Gastroesophageal sphincter (tissue), 4 donors: Measurements from ENCODE around the gene EPHX1. TPM values are rescaled to one million over a fixed set of nuclear protein-coding genes. Genes with fewer than 3 reads are reported as not detected.
"Not testable (repeated sequence)": the region's sequence is repeated elsewhere in the genome, so short reads cannot be mapped to it uniquely, and the experiment has no call there.

Experiments used
- ATAC-seq: fragments of 150-250 bp; one replicate; pipeline ENCODE4 v1.9.1; 2016; ENCODE audit warnings: mild to moderate bottlenecking, moderate library complexity
- H3K27ac ChIP-seq, 4 donors: fragments of 200-600 bp; sonication (generic) in 3 of 4; 1 replicate in 3 of 4; 2 replicates in 1 of 4; pipeline ENCODE4 v1.5.1; 2016 to 2019
- H3K27me3 ChIP-seq: fragments of 200-600 bp; sonication (generic); one replicate; pipeline ENCODE4 v1.5.1; 2019
- H3K36me3 ChIP-seq, 2 donors: fragments of 200-600 bp; sonication (generic); one replicate each; pipeline ENCODE4 v1.5.1; 2019; ENCODE audit warnings: control low read depth in 1 of 2
- H3K4me1 ChIP-seq, 3 donors: fragments of 200-600 bp; sonication (generic); 1 replicate in 2 of 3; 2 replicates in 1 of 3; pipeline ENCODE4 v1.5.1; 2016 to 2019; ENCODE audit warnings: control low read depth in 2 of 3
- H3K4me3 ChIP-seq, 2 donors: fragments of 200-600 bp; sonication (generic); one replicate each; pipeline ENCODE4 v1.5.1; 2019; ENCODE audit warnings: mild to moderate bottlenecking in 1 of 2, moderate library complexity in 1 of 2
- H3K9me3 ChIP-seq, 3 donors: fragments of 200-600 bp; sonication (generic); one replicate each; pipeline ENCODE4 v1.5.1; 2017 to 2019; ENCODE audit warnings: control low read depth in 2 of 3
- EP300 ChIP-seq: sonication (generic); formaldehyde crosslinking; IDR thresholded peaks from one replicate; pipeline ENCODE4 v1.6.1; 2017; ENCODE audit warnings: antibody characterized with exemption, mild to moderate bottlenecking
- POLR2A ChIP-seq, 2 donors: fragments of 450-650 bp; IDR thresholded peaks; one replicate each; pipeline ENCODE4 v1.6.1; 2017; ENCODE audit warnings: antibody characterized with exemption in 2 of 2, mild to moderate bottlenecking in 2 of 2, moderate library complexity in 1 of 2
- POLR2AphosphoS5 ChIP-seq: sonication (generic); formaldehyde crosslinking; IDR thresholded peaks from one replicate; pipeline ENCODE4 v1.6.1; 2017; ENCODE audit warnings: antibody characterized with exemption
- WGBS, 2 donors: methylation state at CpG; one replicate each; pipeline ENCODE4 v1.1.5; 2018; ENCODE audit warnings: low coverage in 1 of 2; 5-methylcytosine and 5-hydroxymethylcytosine counted together
- total RNA-seq, 4 donors: library from RNA; depleted of rRNA; stranded (reverse); fragments of >200 nt; gene quantifications; one replicate each; pipeline ENCODE4 v1.1.0, GENCODE V29; 2016
- TF ChIP-seq, protein P1 (sequence below), 4 experiments: fragments of 200-600 bp in 2 of 4; fragments of 450-650 bp in 2 of 4; sonication (generic) in 1 of 4; IDR thresholded peaks; one replicate each; pipeline ENCODE4 v1.5.1; 2017 to 2019; ENCODE audit warnings: antibody characterized with exemption in 4 of 4, mild to moderate bottlenecking in 2 of 4, moderate library complexity in 2 of 4

Gene EPHX1
- total RNA-seq, 4 donors from 2014 or later = 74.0 to 133 (median 101) TPM

DNA sequence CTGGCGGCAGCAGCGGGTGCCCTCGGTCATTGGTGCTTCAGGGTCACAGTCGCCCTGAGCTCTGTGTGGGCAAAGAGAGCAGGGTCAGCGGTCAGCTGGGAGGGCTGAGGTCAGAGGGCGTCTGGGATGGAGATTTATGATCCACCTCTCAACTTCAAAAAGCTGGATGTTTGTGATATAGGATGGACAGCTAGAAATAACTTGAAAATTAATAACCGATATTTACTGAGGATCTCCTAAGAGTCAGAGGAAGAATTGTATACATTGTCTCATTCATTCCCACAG is 77.0 kb downstream of the EPHX1 start:
- Histone ChIP-seq H3K27me3 (peaks cover 14% of the 10 kb centered on the region), H3K36me3 (no peaks in the 10 kb centered on the region), H3K9me3 (no peaks in the 10 kb centered on the region), H3K27ac (no peak overlapping the region), H3K4me3 (no peak overlapping the region), H3K4me1 (peaks cover 0 to 16% (median 0%) of the 10 kb centered on the region in 3 donors)
- TF ChIP-seq POLR2A (IDR thresholded peaks at IDR 0.05) (no peak), POLR2AphosphoS5 (no peak), EP300 (no peak)
- TF ChIP-seq, protein P1, sequence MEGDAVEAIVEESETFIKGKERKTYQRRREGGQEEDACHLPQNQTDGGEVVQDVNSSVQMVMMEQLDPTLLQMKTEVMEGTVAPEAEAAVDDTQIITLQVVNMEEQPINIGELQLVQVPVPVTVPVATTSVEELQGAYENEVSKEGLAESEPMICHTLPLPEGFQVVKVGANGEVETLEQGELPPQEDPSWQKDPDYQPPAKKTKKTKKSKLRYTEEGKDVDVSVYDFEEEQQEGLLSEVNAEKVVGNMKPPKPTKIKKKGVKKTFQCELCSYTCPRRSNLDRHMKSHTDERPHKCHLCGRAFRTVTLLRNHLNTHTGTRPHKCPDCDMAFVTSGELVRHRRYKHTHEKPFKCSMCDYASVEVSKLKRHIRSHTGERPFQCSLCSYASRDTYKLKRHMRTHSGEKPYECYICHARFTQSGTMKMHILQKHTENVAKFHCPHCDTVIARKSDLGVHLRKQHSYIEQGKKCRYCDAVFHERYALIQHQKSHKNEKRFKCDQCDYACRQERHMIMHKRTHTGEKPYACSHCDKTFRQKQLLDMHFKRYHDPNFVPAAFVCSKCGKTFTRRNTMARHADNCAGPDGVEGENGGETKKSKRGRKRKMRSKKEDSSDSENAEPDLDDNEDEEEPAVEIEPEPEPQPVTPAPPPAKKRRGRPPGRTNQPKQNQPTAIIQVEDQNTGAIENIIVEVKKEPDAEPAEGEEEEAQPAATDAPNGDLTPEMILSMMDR (IDR thresholded peaks at IDR 0.05) = no peak
- 81 to 91% methylated on average over 1 to 2 of the region's 7 CpGs for WGBS, 2 donors
- ATAC-seq = no peak

DNA sequence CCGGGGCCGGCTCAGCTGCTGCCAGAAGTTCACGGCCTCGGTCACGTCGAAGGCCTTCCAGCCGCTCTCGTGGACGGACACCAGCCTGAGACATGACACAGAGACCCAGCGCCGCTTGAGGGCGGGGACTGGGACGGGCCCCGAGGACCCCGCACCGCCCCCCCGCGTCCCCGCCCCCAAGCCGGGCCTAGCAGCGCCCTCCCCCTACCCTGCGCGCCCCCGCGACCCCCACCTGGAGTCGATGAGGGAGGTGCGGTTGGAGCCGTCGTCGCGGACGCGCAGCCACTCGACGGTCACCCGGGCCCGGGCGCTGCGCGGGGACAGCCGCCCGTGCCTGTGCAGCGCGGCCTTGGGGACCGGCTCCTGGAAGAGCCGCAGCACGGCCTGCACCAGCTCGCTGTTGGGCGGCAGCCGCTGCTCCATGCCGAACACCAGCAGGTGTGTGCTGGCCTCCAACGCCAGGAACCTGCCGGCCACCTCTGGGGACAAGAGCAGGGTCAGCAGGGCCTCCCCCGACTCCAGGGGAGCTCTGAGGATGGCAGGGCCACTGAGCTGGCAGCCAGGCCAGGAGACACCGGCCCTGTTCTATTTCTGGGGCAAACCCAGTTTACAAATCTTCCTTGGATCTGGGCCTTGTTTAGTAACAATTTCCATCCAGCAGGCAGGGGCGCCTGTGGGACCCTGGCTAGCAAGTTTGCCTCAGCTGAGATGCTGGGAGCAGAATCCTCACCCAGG is 77.8 kb downstream of the EPHX1 start:
- not testable (repeated sequence) for ATAC-seq, H3K4me3 ChIP-seq, H3K36me3 ChIP-seq, H3K9me3 ChIP-seq, H3K27ac ChIP-seq
- no CpG with 5 or more reads among the region's 56 CpGs for WGBS, 2 donors
- peaks cover 14% of the 10 kb centered on the region for H3K27me3 ChIP-seq
- H3K4me1 ChIP-seq = peaks cover 0 to 16% (median 0%) of the 10 kb centered on the region in 3 donors

DNA sequence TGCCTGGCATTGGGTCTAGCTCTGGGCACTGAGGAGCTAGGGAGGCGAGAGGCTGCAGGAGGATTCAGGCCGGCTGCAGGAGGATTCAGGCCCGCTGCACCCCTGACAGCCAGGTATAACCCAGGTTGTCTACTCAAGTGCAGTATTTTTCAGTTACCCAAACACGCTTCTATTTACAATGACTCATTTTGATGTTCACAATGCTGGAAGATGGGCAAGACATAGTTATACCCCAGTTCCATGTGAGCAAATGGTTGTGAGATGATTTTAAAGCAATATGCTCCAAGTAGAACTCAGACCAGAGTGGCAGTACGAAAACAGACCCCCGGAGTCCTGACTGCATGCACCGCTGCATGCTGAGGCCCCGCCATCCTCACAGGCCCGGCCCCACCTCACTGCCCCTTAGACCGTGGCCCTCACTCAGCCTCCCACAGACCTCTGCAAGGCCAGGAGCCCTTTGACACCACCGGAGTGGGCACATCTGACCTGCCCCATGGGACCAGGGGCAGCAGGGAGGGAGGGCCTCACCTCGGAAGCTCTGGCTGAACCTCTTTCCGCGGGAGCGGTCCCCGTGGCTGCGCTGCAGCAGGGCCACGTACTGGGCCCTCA is 78.5 kb downstream of the EPHX1 start:
- Histone ChIP-seq H3K27me3 (peaks cover 14% of the 10 kb centered on the region), H3K27ac (no peak overlapping the region), H3K9me3 (no peaks in the 10 kb centered on the region), H3K4me3 (no peak overlapping the region), H3K4me1 (peaks cover 0 to 11% (median 0%) of the 10 kb centered on the region in 3 donors), H3K36me3 (no peaks in the 10 kb centered on the region)
- no peak for TF ChIP-seq EP300
- WGBS, 2 donors = 83% methylated on average over 6 of the region's 18 CpGs; no CpG with 5 or more reads in 1 of the 2 donors
- ATAC-seq = no peak

DNA sequence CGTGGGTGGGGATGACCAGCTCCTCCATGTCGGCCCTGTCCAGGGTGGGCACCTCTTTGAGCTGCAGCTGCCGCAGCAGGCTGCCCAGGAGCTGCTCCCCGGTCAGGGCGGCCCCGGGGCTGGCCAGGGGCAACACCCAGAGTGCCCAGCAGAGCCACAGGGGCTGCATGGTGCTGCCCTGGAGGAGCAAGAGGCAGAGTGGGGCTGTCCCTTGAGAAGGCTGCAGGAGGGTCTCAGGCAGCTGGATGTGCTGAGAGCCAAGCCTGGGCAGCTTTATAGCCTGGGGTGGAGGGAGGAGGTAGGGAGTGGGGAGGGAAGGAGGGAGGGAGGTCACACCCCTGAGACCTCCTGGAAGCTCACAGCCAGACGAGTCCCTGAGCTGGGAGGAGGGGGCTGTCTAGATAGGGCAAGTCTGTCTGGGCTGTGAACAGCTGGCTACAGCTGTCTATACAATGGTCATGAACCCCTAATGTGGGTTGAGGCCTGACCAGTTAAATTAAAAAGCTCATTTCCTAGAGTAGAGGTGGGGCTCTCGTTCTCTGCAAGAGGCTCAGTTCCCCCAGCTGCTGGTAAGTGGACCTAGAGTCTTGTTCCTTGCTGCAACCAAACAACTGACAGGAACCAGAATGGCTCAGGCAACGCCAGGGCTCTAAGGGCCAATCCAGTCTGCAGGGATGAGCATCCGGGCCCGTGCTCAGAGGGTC is 79.1 kb downstream of the EPHX1 start, which contains the start of gene LEFTY1:
Gene LEFTY1, minus strand, starts transcription at position 249 of the 704 bp plus-strand sequence. Its CDS starts 80 bp downstream, at position 169.
- ATAC-seq = no peak
- Histone ChIP-seq H3K36me3 (no peaks in the 10 kb centered on the region), H3K4me1 (peaks cover 0 to 6% (median 0%) of the 10 kb centered on the region in 3 donors), H3K9me3 (no peaks in the 10 kb centered on the region), H3K4me3 (no peak within 1 kb of the TSS), H3K27me3 (peaks cover 14% of the 10 kb centered on the region), H3K27ac (no peak within 1 kb of the TSS)
- TF ChIP-seq, protein P1 (IDR thresholded peaks at IDR 0.05) = no peak
- TF ChIP-seq EP300 = no peak
- TF ChIP-seq POLR2A (IDR thresholded peaks at IDR 0.05) = no peak
- no peak for TF ChIP-seq POLR2AphosphoS5
- 38% methylated on average over 2 of the region's 11 CpGs; no CpG with 5 or more reads in 1 of the 2 donors for WGBS, 2 donors

DNA sequence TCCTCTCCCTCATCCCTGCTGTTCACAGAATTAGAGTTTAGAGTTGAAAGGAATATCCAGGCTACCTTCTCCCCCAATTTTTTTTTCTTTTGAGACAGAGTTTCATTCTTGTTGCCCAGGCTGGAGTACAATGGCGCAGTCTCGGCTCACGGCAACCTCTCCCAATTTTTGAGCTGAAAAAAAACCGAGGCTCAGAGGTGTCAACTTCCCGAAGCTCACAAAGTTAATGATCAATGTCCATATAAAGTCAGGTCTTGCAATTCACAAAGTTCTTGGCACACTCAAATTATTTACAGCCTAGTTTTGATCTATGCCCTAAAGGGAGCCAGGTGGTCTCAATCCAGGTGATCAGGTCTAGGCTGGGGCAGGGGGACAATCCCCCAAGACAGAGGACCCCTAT is 79.8 kb downstream of the EPHX1 start:
- Histone ChIP-seq H3K36me3 (no peaks in the 10 kb centered on the region), H3K27ac (no peak overlapping the region), H3K9me3 (no peaks in the 10 kb centered on the region), H3K4me3 (no peak overlapping the region), H3K27me3 (peaks cover 14% of the 10 kb centered on the region), H3K4me1 (peaks cover 0 to 6% (median 0%) of the 10 kb centered on the region in 3 donors)
- ATAC-seq = no peak
- WGBS, 2 donors = 70% methylated on average over 5 of the region's 5 CpGs; no CpG with 5 or more reads in 1 of the 2 donors
- TF ChIP-seq POLR2AphosphoS5 (no peak), EP300 (no peak), POLR2A (IDR thresholded peaks at IDR 0.05) (no peak)
- TF ChIP-seq, protein P1 (IDR thresholded peaks at IDR 0.05) = no peak
